GM19023 (cell line): ENCODE results near the gene STXBP6.

Experiments
- ATAC-seq: cut with Tn5 transposase; IDR thresholded peaks from one replicate; pipeline ENCODE4 v1.9.1; 2021; ENCODE audit warnings: mild to moderate bottlenecking, moderate library complexity; ENCODE audit not compliant: unreplicated experiment

Gene STXBP6

DNA sequence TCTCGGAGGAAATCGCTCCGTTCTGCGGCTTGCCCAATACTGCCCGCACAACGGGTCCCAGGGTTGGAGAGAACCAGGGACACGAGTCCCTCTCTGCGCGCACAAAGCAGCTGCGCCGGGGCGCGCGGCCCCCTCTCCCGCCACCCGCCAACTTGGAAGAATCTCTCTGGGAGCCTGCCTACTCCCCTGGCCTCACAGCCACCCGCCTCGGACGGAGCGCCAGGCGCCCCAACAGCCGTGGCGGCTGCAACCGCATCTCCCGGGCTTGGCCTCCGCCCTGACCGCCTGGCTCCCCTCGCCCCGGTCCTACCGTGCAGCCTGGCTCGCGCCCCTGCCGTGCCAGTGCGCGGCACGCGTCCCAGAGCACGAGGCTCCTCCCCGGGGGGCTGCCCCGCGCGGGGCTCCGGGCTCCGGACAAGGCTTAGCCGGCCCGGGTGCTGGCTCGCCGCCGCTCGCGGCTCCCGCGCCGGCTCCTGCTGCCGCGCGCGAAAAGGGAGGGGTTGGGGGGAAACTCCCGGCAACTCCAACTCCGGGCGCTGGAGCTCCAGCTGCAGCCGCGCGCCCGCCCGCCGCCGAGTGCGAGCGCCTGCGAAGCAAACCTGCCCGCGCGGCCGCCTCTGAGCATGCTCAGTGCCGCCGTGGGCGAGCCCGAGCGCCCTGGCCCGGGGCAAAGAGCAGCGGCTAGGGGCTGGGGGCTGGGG is at the start of gene STXBP6:
Gene STXBP6, minus strand, starts transcription at position 580 of the 701 bp plus-strand sequence. CDS start 75,329 bp downstream, outside the sequence.
- ATAC-seq = peak; percentile 87

DNA sequence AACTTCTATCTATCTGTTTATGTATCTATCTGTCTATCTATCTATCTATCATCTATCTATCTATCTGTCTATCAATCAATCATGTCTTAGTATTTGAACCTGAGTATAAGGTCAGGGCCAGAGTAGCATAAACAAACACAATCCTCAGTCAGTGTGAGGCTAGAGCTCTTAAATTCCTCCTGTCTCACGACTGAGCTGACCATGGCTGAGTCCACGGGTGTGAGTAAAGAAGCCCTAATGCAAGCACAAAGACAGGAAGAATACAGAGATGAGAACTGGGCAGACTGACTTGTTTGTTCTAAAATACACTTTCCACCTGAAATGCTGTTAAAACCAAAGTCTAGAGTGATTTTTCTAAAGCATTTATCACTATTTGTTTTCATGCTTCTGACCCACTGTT is 47.2 kb upstream of the STXBP6 start:
- no peak for ATAC-seq

DNA sequence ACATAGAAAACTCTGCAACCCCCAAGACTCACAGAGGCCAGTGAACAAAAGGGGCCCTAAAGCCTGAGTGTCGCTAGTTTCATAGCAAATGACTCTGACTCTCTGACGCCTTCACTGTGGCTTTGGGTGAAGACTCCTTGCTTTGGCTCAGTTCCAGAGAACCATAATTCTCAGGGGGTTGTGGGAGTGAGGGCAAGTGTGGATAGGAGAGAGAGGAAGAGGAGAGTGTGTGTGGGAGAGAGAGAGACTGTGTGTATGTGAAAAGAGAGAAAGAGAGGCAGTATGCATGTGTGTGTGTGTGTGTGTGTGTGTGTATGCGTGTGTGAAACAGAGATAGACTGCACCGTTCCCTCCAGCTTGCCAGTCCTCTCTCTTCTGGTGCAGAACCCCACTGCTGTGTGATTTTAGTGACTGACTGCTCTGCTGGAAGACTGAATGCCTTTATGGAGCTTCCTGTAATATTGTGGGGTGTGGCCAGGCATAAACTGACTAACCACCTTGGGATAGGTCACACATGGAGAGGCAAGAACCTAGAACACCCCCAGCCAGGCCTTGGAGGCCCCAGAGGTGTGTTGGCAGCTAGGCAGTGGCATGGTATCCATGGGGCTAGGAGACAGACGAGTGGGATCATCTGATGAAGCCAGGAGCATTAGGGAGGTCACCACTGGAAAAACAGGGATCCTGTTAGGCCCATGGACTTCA is 45.9 kb upstream of the STXBP6 start:
- ATAC-seq = no peak

DNA sequence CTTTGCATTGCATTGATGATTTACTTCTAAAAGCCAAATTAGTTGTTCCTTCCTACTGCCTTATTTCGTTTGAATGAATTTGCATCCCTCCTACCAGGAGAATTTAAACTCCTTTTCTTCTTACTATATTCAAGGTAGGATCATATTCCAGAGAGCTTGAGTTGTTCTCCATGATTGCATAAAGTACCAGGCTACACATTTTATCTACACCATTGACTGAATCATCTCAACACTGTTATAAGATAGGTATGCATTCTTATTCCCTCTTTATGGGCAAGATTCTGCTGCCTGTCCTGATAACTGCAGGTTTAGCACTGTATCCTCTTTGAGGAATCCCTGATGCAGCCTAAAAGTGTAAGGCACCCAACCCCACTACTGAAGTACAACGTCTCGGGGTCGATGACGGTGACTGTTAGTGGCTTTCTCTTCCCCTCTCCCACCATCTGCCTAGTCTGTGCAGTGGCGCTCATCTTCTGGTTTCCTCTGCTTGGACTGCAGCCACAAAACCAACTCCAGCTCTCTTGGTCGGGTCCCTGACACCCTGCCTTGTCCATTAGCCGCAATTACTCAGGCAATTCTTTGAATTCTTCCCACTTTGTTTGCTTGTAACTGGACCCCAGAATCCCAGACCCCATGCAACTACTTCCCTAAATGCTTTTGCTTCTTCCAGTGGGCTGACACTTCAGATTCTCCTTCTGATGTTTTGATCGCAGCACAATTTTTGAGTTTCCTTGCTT is 44.4 kb upstream of the STXBP6 start:
- no peak for ATAC-seq

DNA sequence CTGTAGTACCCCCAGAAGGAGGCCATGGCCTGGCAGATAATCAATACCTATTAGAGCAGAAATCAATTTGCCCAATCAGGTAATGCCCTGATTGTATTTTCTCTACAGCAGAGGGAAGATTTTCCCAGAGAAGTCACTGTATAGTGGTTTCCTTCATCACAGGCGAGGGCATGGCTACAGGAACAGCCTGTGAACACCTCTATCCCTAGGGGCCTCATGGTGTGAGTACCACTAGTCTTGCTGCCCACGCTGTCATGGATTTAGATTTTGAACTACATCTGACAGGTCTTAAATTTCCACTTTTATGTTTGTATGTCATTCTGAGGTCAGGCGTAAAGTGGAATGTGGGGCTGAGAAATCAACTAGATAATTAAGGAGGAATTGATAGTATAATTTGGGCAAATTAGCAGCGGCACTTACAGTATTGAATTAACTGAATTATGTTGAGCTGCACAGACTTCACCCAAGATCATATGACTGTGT is 42.4 kb upstream of the STXBP6 start:
- ATAC-seq = no peak

DNA sequence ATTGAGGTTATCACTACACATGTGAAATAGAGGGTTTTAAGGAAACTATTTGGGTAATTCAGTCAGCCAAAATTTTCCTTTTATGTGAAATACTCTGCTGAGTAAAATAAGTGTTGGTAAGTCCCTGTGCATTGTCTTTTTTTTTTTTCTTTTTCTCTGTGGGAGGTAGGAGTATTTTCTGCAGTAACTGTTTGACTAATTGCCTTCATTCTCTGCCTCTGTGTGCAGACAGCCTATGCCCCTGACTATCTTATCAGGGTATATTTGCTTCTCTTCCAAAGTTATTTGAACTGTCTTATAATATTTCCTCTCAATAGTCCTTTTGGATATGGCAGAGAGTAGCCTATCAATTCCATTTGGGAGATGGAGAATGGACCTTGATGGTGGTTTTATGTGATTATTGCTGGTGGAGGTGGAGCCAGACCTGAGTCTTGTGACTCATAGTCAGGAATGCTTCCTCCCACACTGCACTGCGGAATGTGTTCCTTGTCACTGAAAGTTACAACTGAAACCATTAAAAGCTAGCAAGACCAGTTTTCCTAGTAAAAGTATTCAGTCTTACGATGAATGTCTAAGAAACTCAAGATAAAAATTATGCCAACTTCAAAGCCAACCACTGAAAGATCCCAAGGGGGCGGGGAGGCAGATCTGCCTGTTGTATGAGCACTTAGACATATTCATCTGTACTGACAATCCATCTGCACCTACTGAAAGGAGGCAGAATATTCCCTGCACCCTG is 40.9 kb upstream of the STXBP6 start:
- no peak for ATAC-seq

DNA sequence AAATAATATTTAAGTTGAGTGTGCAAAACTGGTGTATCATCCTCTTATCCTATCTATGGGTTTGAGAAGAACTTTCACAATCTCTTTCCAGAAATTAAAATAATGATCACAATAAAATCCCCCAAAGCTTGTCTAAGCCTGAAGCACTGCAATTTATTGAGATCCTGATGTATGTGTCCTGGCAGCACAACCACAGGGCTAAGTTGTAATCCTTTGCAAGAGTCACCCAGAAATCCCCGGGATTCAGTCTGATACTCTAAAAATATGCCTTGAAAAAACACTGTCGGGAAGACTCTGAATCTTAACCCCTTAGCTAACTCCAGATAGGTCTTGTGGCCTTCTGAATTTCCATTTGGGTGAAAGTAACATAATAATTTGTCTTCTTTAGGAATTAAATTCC is 40.3 kb upstream of the STXBP6 start:
- no peak for ATAC-seq

DNA sequence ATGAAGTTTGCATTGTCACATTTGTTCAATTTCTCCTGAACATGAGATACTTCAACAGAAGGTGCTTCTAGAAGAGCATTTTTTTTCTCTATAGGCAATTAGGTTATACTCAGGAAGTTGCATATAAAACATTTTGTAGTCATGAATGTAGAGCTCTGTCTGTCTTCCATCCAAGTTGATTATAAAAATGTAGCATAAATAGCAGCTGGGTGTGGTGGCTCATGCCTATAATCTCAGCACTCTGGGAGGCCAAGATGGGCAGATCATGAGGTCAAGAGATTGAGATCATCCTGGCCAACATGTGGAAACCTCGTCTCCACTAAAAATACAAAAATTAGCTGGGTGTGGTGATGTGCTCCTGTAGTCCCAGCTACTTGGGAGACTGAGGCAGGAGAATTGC is 39.5 kb upstream of the STXBP6 start:
- ATAC-seq = no peak

DNA sequence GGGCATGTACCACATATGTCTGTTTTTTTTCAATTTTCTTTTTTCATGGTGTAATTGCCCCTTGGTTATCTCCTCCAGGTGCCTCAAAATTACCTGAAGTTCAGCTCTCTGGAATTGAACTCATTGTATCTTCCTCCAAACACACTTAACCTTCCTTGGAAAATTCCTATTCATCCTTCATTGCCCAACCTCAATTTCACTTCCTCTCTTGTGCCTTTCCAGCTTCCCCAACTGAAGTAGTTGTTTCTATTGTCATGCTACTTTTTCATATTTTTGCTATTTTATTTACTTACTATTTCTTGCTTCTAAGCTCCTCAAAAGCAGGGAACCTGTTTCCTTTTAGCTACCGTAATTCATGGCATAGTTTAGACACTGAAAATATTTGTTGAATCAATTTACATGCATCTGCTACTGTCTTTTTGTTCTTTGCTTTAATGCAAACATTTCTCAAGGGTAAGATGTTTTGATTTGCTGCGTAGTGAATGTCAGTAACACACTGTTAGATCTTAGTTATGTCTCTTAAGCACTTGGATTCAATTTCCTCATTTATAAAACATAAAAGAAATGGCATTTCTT is 37.0 kb upstream of the STXBP6 start:
- ATAC-seq = no peak

DNA sequence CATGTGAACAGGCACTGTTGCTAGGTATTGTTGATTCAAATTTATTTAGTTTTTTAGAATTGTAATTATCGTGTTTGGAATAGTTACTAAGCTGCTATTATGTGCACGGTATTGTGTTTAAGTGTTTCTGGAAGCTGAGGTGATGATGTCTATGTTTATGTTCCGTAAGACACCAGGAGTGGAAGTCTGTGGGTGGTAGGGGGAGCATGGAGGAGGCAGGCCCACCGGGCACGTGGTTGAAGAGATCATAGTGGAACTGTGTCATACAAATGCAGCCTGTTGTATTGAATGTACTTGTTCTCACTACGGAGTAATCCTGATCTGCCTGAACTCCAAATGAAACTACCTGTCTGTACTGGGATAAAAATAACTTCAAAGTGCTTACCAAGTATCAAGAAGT is 36.1 kb upstream of the STXBP6 start:
- ATAC-seq = no peak

DNA sequence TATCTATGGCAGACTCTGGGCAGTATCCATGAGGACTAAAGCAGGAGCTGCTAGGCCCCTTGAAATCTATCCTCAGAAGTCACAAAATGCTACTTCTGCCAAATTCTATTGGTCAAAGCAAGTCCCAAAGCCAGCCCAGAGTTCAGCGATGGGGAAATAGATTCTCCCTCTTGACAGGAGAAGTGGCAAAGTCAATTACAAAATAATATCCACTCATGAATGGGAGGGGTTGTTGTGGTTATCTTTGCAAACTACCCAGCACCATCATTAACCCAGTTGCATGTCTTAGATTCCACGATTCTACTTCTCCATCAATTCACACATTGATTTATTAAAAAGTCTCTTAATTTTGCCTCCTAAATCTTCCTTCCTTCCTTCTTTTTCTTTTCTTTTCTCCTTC is 30.7 kb upstream of the STXBP6 start:
- no peak for ATAC-seq

DNA sequence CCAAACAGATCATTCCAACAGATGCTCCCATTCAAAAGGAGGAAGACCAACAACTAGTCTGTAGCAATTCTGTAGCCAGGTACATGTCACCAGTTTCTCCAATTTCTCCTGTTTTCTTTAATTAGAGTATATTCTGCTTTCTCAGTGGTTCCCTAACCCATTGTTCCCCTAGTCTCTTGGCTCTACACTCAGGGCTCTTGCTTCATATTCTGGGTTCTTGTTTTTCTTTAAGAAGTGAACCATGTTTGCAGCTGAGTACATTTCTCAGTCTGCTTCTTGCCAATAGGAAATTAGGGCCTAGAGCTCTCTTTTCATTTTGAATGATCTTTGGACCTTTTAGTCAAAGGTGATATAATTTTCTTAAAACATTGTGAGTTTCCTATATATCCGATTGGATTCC is 29.4 kb upstream of the STXBP6 start:
- no peak for ATAC-seq

DNA sequence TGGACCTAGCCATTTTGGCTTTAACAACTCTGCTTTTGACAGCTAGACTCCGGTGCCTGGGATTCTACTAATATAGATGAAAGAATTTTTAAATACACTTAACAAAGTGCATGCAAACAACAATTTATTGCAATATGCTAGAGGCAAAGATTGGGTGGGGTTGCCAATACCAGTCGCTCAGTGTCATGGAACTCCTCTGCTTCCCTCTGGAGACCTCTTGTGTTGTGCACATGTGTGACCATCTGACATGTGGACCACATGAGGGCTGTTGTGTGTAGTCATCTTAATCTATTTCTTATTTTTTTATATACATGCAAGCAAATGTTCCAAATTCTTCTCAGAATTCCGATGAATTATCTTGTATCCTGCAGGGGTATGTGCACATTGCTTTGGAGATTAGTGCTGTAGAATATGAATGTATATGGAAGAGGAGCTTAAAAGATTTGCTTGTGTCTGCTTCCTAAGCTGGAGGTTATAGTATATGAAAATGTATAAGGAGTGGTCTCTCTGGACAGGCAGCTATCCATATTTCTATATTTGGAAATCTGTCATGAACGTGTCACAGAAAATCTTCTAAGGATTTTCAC is 24.2 kb upstream of the STXBP6 start:
- no peak for ATAC-seq

DNA sequence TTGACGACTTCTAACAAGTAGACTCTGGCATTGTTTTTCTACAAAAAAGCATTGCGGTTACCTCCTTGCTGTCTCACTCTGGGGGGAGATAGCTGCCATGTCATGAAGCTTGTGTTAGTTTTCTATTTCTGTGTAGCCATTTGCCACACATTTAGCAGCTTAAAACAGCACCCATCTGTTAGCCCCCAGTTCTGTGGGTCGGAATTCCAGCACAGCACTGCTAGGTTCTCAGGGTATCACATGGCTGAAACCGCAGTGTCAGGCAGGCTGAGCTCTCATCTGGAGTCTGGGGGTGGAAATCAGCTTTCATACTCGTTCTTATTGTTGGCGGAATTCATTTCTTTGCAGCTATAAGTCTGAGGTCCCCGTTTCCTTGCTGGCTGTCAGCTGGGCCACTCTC is 19.9 kb upstream of the STXBP6 start:
- ATAC-seq = no peak

DNA sequence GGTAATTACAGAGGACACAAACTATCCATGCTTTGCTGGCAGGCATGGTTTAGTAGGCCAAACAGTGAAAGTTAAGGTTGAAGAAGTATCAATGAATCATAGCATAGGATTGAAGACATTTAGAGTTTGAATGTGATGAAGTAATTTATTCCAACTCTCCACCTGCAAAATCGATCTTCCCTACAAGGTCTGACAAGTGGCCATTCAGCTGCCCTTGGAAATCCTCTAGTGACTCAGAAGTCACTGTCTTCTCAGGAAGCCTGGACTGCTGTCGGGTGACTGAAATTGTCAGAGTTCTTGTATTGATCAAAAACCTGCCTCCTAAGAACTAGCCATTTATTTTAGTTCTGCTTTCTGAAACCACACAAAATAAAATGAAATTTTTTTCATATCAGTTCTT is 17.7 kb upstream of the STXBP6 start:
- ATAC-seq = no peak

DNA sequence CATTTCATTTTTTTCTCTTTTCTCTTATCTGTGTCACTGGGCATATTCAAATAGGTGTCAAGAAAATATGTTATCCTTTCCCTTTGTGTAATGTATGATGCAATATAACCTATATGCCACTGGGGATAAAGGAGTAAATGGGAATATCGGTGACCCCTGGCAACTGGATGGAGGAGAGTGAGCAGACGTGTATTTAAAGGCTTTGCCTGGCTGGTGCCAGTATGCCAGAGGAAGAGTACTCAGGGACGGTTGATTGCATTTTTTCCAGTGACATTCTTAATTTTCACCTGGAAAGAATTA is 12.0 kb upstream of the STXBP6 start:
- no peak for ATAC-seq

DNA sequence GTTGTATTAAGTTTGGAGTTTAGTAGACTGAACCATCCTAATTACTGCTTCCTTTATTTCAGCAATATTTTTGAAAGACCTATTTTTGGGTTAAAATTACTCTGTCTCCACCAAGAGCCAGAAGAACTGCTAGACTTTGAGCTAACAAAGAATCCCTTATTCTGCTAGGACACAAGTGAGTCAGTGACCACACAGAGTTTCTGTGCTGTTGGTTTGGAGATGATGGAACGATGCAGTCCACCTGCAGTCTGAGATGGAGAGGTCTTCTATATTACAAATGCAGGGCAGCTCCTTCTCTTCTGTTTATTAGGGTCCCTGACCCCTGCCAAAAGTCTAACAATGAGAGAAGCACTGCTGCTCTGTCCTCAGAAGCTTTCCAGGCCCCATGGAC is 6.7 kb upstream of the STXBP6 start:
- peak; percentile 61 for ATAC-seq

DNA sequence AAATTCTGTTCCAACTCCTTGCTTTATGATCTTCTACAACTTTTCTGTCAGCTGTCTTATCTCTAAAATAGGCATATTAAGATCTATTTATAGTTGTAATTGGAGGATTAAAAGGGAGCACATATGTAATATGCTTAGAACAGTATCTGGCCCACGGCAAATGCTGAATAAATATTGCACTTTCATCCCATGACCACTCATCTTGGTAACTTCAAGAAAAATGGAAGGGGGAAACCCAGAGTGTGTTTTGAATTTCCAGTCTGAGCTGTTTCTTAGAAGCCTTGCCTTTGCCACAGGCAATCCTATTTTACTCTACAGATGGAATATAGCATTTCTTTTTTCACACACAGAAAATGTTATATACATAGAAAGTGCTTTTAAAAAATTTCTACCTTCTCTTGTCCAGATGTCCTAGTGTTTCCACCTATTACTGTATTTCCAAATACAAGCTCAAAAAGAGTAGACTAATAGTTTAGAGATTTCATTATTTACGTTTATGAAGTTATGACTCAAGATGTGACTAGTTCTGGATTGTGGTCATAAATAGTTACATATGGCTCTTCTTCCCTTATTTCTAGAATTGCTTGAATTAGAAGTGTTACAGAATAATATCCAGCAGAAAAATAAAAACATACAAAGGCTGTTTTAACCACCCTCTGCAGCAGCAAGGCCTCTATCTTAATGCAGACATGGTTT is 6.2 kb upstream of the STXBP6 start:
- no peak for ATAC-seq

DNA sequence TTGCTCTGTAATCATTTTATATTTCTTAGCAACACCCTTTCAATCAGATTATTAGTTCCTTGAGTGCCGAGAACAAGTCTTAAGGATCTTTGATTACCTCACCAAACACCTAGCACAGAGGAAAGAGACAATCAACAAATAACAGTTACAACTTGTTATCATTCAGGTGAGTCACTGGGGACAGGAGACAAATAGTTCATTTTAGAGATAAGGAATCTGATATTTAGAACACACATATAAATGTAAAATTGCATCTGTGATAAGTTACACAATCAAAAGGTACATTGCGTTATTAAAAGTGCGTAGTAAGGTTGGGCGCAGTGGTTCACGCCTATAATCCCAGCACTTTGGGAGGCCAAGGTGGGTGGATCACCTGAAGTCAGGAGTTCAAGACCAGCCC is 5.1 kb upstream of the STXBP6 start:
- no peak for ATAC-seq

DNA sequence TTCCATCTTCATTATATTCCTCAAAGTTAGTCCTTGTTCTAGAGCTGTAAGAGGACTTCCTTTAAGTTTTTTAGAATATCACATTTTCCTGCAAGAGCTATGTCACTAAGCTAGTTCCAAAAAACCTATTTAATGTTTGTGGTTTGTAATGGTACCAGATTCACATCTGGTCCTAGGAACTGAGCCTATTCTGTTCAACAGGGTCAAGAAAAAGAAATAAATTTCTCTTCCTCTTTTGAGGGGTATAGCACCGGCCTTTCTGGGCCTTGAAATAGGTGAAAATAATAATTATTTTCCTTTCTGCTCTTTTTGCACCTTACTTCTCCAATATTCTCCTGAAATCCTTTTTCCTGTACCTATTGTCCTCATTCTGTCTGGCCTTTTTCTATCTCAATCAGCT is 3.6 kb upstream of the STXBP6 start:
- no peak for ATAC-seq
